MG63 (cell line): ENCODE results near the gene HDAC9. TPM values are rescaled to one million over a fixed set of nuclear protein-coding genes. Genes with fewer than 3 reads are reported as not detected.

Experiments used
- DNase-seq: peaks from one replicate; pipeline ENCODE4 v3.0.0-alpha.2; 2020
- H3K27me3 ChIP-seq: fragments of 250-450 bp; sonication (Bioruptor Pico); 2 replicates; pipeline ENCODE4 v1.5.1; 2020; ENCODE audit warnings: mild to moderate bottlenecking, moderate library complexity
- H3K36me3 ChIP-seq: fragments of 250-450 bp; sonication (Bioruptor Pico); 2 replicates; pipeline ENCODE4 v1.5.1; 2020; ENCODE audit warnings: mild to moderate bottlenecking, moderate library complexity
- H3K4me3 ChIP-seq: fragments of 250-450 bp; sonication (Bioruptor Pico); 2 replicates; pipeline ENCODE4 v1.5.1; 2020; ENCODE audit warnings: mild to moderate bottlenecking, moderate library complexity
- H3K9me3 ChIP-seq: fragments of 250-450 bp; sonication (Bioruptor Pico); 2 replicates; pipeline ENCODE4 v1.5.1; 2020; ENCODE audit warnings: mild to moderate bottlenecking, moderate library complexity
- total RNA-seq: library from RNA; depleted of rRNA; stranded (reverse); fragments of >200 nt; shearing (Covaris generic); gene quantifications from 2 replicates; pipeline ENCODE4 v1.2.3, GENCODE V29; 2014; ENCODE audit warnings: low replicate concordance

HDAC9 gene
- total RNA-seq, 1 experiment from 2014 or later, result 0.03 TPM

DNA sequence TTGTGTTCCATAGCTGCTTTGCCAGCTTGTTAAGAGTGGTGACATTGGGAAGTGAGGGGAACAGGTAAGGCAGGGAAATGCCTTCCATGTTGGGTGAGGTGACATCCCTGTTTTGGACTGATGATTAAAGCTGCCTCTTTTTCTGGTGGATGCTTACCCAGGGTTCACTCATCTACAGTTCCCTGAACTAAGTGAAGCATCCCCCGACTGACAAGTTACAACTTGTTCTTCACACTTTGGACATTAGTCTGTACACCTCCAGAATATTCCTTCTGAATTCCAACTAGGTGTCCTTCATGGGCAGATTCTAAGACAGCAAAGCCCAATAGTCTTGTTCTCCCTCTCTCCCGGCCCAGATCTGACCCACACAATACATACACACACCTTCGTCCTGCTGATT, 63.4 kb downstream of the HDAC9 start:
- Histone ChIP-seq H3K36me3 (no peaks in the 10 kb centered on the region), H3K27me3 (no peaks in the 10 kb centered on the region), H3K4me3 (no peak overlapping the region), H3K9me3 (no peaks in the 10 kb centered on the region)
- DNase-seq, result no peak

DNA sequence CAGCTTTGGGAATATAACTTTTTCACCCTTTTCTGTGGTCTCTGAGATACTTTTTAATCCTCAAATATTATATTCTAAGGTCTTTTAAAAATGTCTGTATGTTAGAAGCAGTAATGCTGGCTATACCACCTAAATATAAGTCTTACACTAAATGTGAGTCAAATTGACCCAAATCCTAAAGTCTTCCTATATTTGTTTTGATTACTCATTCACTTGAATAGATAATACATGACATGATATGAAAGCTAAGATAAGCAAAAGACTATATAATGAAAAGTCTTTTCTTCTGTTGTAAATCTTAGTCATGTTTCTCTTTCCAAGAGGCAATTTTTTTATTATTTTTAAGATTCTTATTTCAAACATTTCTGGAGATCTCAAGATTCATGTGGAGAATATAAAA, 64.2 kb downstream of the HDAC9 start:
- H3K27me3 ChIP-seq, result no peaks in the 10 kb centered on the region
- no peak for DNase-seq
- H3K9me3 ChIP-seq, result no peaks in the 10 kb centered on the region
- no peaks in the 10 kb centered on the region for H3K36me3 ChIP-seq
- no peak overlapping the region for H3K4me3 ChIP-seq

DNA sequence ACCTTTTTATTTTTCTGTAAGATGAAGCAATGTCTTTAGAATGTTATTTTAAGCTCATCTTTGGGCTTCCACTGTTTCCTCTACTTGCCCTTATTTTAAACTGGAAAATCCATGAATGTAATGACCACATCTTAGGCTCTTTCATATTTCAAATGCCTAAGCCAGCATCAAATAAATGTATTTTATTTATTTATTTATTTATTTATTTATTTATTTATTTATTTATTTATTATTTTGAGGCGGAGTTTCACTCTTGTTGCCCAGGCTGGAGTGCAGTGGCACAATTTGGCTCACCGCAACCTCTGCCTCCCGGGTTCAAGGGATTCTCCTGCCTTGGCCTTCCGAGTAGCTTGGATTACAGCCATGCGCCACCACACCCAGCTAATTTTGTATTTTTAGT, 69.2 kb downstream of the HDAC9 start:
- DNase-seq, result no peak
- no peaks in the 10 kb centered on the region for H3K36me3 ChIP-seq
- H3K9me3 ChIP-seq, result no peaks in the 10 kb centered on the region
- no peaks in the 10 kb centered on the region for H3K27me3 ChIP-seq
- H3K4me3 ChIP-seq, result no peak overlapping the region

GRCh38 chr7:18565337-18565736, 69.8 kb downstream of the HDAC9 start:
- no peaks in the 10 kb centered on the region for H3K27me3 ChIP-seq
- H3K9me3 ChIP-seq, result no peaks in the 10 kb centered on the region
- H3K4me3 ChIP-seq, result no peak overlapping the region
- no peaks in the 10 kb centered on the region for H3K36me3 ChIP-seq
- no peak for DNase-seq

DNA sequence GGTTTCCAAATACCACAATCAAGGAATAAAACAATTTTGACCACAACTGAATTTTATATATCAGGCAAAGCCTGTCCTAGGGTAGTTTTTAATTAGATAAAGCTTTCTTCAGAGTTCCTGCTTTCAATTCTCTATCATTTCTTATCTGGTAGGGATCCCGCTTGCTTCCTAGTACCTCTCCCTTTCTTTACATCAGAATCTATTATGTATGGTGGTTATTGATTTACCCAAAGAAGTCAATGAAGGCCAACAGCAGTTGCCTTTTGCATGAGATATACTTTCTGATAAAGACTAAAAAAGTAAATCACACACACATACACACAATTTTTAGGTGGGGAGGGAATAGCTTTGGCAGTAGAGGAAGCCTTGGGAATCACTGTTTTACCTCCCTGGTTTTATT, 70.7 kb downstream of the HDAC9 start:
- Histone ChIP-seq H3K9me3 (no peaks in the 10 kb centered on the region), H3K27me3 (no peaks in the 10 kb centered on the region), H3K36me3 (no peaks in the 10 kb centered on the region), H3K4me3 (no peak overlapping the region)
- no peak for DNase-seq

- no peak overlapping the region for H3K4me3 ChIP-seq
- H3K36me3 ChIP-seq, result no peaks in the 10 kb centered on the region
- H3K9me3 ChIP-seq, result no peaks in the 10 kb centered on the region
- H3K27me3 ChIP-seq, result no peaks in the 10 kb centered on the region
- DNase-seq, result no peak
Observed at GRCh38 chr7:18566829-18567228, 71.3 kb downstream of the HDAC9 start.

DNA sequence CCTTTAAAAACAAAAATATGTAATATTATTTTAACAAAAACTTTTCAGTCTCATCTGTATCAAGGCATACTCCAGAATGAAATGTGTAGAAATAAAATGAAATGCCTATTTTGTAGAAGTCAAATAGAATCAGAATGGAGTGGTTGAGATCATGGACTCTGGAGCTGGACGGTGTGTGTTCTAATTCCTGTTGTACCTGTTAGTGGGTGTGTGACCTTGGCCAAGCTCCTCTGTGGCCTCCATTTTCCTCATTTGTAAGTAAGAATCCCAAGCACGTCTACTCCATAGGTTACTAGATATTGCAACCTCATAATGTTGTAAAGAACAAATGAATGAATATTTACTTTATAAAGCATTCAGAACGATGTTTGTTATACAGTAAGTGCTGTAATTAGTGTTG, 74.9 kb downstream of the HDAC9 start:
- Histone ChIP-seq H3K27me3 (no peaks in the 10 kb centered on the region), H3K4me3 (no peak overlapping the region), H3K9me3 (no peaks in the 10 kb centered on the region), H3K36me3 (no peaks in the 10 kb centered on the region)
- no peak for DNase-seq

- DNase-seq, result no peak
- Histone ChIP-seq H3K27me3 (no peaks in the 10 kb centered on the region), H3K36me3 (no peaks in the 10 kb centered on the region), H3K9me3 (no peaks in the 10 kb centered on the region), H3K4me3 (no peak overlapping the region)
Observed at GRCh38 chr7:18570890-18571478, 75.4 kb downstream of the HDAC9 start.

DNA sequence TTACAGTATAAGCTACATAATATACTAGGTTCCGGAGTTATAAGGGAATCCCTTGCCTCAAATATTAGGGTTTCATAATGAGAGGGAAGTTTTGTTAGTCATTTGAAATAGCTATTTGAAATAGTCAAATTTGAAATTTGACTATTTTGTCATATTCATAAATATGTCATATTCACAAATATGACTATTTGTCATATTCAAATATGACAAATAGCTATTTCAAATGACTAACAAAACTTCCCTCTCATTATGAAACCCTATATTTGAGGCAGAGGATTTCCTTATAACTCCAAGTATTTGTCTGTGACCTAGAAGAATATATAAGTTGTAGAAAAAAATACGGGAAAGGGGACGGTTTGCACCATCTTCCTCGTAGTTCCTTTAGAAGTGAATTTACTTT, 76.6 kb downstream of the HDAC9 start:
- Histone ChIP-seq H3K36me3 (no peaks in the 10 kb centered on the region), H3K4me3 (no peak overlapping the region), H3K9me3 (no peaks in the 10 kb centered on the region), H3K27me3 (no peaks in the 10 kb centered on the region)
- no peak for DNase-seq

DNA sequence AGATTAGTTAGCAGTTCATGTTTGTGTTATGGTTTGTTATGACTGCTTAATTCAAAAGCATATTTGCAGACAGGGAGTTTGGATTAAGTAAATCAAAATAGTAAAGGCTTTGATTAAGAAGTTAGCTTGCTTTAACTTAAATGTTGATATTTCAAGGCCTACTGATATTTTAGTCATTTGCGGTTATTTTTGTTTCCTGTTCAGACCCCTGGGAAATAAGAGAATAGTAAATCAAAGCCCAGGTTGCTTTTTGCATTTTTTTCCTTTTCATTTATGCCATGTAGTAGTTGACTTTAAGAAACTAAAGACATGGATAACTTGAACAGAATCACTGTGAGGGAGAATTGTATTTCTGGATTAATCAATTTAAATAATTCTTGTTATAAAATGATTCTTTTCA, 77.3 kb downstream of the HDAC9 start:
- no peak for DNase-seq
- Histone ChIP-seq H3K9me3 (no peaks in the 10 kb centered on the region), H3K4me3 (no peak overlapping the region), H3K27me3 (no peaks in the 10 kb centered on the region), H3K36me3 (no peaks in the 10 kb centered on the region)

GRCh38 chr7:18573410-18574234, 78.1 kb downstream of the HDAC9 start:
- Histone ChIP-seq H3K9me3 (no peaks in the 10 kb centered on the region), H3K27me3 (no peaks in the 10 kb centered on the region), H3K4me3 (no peak overlapping the region), H3K36me3 (no peaks in the 10 kb centered on the region)
- DNase-seq, result no peak

DNA sequence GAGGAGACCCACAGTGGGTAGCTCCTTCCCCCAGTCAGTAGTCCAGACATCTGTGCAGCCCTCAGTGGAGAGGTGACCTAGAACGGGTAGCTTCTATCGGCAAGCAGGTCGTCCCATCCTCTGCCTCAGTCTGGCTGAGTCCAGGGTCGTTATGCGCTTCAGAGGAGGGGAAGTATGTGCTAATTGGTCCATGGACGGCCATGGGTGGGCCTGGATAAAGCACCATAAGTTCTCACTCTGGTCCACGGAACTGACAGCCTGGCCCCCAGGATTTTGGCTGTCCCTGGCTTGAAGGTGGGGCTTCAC, 78.6 kb downstream of the HDAC9 start:
- DNase-seq, result no peak
- no peaks in the 10 kb centered on the region for H3K9me3 ChIP-seq
- H3K4me3 ChIP-seq, result no peak overlapping the region
- no peaks in the 10 kb centered on the region for H3K36me3 ChIP-seq
- H3K27me3 ChIP-seq, result no peaks in the 10 kb centered on the region

GRCh38 chr7:18574676-18575075, 79.1 kb downstream of the HDAC9 start:
- no peak for DNase-seq
- Histone ChIP-seq H3K27me3 (no peaks in the 10 kb centered on the region), H3K9me3 (no peaks in the 10 kb centered on the region), H3K4me3 (no peak overlapping the region), H3K36me3 (no peaks in the 10 kb centered on the region)

DNA sequence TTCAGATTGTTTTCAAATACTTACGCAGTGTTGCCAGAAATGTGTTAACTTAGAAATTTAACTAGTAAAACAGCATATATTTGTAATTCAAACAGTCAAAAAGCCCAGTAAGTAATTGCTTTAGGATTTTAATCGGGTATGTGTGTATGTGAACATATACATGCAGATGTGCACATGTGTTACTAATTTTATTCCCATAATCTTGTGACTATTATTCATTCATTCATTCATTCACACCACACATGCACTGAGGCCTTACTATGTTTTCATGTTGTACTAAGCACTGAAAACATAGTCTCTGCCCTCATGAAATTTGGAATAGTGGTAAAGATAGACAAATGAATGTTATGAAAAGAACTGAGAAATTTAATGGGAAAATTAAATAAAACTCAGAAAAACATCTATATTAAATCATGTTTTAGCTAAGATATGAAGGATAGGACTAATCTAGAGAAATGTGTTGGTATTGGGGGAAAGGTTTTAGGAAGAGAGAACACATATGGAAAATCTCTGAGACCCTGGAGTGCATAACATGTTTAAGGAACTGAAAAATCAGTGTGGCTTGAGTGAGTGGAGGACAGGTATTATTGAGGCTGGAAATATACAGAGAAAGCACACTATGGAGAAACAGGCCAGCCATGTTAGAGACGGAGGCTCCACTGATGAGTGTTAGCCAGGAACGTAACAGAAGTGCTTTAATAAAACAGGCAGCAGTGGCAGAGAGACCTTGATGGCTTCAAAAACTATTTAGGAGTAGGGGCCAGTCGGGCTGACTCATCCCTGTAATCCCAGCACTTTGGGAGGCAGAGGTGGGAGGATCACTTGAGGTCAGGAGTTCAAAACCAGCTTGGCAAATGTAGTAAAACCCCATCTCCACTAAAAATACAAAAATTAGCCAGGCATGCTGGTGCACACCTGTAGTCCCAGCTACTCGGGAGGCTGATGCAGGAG, 80.3 kb downstream of the HDAC9 start:
- DNase-seq, result peak; percentile 8
- H3K4me3 ChIP-seq, result no peak overlapping the region
- H3K36me3 ChIP-seq, result no peaks in the 10 kb centered on the region
- no peaks in the 10 kb centered on the region for H3K27me3 ChIP-seq
- H3K9me3 ChIP-seq, result no peaks in the 10 kb centered on the region

GRCh38 chr7:18577096-18577771, 81.7 kb downstream of the HDAC9 start:
- Histone ChIP-seq H3K36me3 (no peaks in the 10 kb centered on the region), H3K9me3 (no peaks in the 10 kb centered on the region), H3K27me3 (no peaks in the 10 kb centered on the region), H3K4me3 (no peak overlapping the region)
- DNase-seq, result no peak

GRCh38 chr7:18579698-18580097, 84.1 kb downstream of the HDAC9 start:
- Histone ChIP-seq H3K4me3 (no peak overlapping the region), H3K36me3 (no peaks in the 10 kb centered on the region), H3K9me3 (no peaks in the 10 kb centered on the region)

GRCh38 chr7:18580950-18581349, 85.4 kb downstream of the HDAC9 start:
- Histone ChIP-seq H3K27me3 (no peaks in the 10 kb centered on the region), H3K36me3 (no peaks in the 10 kb centered on the region), H3K9me3 (no peaks in the 10 kb centered on the region), H3K4me3 (no peak overlapping the region)
- DNase-seq, result no peak

More at GRCh38 chr7:18579698-18580097, 84.1 kb downstream of the HDAC9 start:
- DNase-seq, result no peak
- no peaks in the 10 kb centered on the region for H3K27me3 ChIP-seq
